ENCODE results near the gene KCNK15. TPM values are rescaled to one million over a fixed set of nuclear protein-coding genes. Genes with fewer than 3 reads are reported as not detected.
A peak's percentile ranks its signal among the peaks of the same experiment; 100 is the strongest.

KCNK15 gene
- total and polyA plus RNA-seq, 9 of the 15 experiments (the other 6 are each of a cell fraction or from before 2014, with no cell fraction given) = 0.03 to 0.30 (median 0.17) TPM; not detected in 5

- TF ChIP-seq TFE3 (CRISPR knock-in tag; IDR thresholded peaks at IDR 0.05) (peak; percentile 31; the same call in 1 of the 2 replicates), SPI1 (IDR thresholded peaks at IDR 0.05; ENCODE audit: borderline replicate concordance, low read depth, low read length) (peak; percentile 80; the same call in 1 of the 2 replicates), ZNF766 (CRISPR knock-in tag; conservative IDR thresholded peaks at IDR 0.05) (no peak), GATAD2B (IDR thresholded peaks at IDR 0.05; ENCODE audit: borderline replicate concordance) (no peak), ATF4 (CRISPR knock-in tag; IDR thresholded peaks at IDR 0.05) (no peak), SMAD4 (CRISPR knock-in tag; conservative IDR thresholded peaks at IDR 0.05) (no peak; the same call in 1 of the 2 replicates), MGA (IDR thresholded peaks at IDR 0.05) (0 out of 2 replicates have a peak, but pooled peaks have one; percentile 24), ATF1 (CRISPR knock-in tag; IDR thresholded peaks at IDR 0.05) (no peak), ATF1 (tag; IDR thresholded peaks at IDR 0.05) (peak; percentile 59), CHD2 (IDR thresholded peaks at IDR 0.05; ENCODE audit: low read depth, low read length) (no peak), DMBX1 (CRISPR knock-in tag; IDR thresholded peaks at IDR 0.05; ENCODE audit: borderline replicate concordance) (0 out of 2 replicates have a peak, but pooled peaks have one; percentile 9), ZNF311 (CRISPR knock-in tag; IDR thresholded peaks at IDR 0.05) (no peak), PHB (CRISPR knock-in tag; IDR thresholded peaks at IDR 0.05) (no peak), SRF (CRISPR knock-in tag; IDR thresholded peaks at IDR 0.05) (peak in 1 of 2 experiments; percentile 64; a peak in 1 of 4 replicates)
Observed at GRCh38 chr20:44736170-44737021, 9.3 kb upstream of the KCNK15 start (continued).
